ENCODE data around the gene FBXO24. TPM values are rescaled to one million over a fixed set of nuclear protein-coding genes. Genes with fewer than 3 reads are reported as not detected.

Gene FBXO24
- total RNA-seq, 1 experiment from 2014 or later = 0.66 TPM

DNA sequence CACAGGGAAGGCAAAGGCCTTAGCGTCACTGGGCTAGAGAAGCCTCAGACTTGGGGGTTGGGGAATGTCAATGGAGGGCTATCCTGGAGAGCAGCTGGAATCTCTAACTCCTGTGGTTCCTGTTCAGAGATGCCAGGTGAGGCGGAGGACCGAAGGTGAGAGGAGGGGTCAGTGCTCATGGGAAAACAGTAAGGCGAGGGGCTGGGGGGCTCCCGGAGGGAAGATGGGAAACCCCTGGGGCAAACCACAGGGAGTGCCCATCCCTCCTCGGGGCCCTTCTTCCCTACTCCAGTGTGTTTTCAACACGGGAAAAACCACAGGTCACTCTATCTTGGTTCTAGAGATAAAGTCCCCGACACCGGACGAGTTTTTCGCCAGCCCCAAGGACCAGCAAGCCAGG, 3.5 kb upstream of the FBXO24 start:
- TF ChIP-seq, protein P1, sequence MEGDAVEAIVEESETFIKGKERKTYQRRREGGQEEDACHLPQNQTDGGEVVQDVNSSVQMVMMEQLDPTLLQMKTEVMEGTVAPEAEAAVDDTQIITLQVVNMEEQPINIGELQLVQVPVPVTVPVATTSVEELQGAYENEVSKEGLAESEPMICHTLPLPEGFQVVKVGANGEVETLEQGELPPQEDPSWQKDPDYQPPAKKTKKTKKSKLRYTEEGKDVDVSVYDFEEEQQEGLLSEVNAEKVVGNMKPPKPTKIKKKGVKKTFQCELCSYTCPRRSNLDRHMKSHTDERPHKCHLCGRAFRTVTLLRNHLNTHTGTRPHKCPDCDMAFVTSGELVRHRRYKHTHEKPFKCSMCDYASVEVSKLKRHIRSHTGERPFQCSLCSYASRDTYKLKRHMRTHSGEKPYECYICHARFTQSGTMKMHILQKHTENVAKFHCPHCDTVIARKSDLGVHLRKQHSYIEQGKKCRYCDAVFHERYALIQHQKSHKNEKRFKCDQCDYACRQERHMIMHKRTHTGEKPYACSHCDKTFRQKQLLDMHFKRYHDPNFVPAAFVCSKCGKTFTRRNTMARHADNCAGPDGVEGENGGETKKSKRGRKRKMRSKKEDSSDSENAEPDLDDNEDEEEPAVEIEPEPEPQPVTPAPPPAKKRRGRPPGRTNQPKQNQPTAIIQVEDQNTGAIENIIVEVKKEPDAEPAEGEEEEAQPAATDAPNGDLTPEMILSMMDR (IDR thresholded peaks at IDR 0.05; ENCODE audit: unreplicated experiment) = no peak
- no peak for DNase-seq
- intact Hi-C loops (cut with micrococcal nuclease; ENCODE audit: unreplicated experiment) = no loop called here
- no peak overlapping the region for H3K27ac Mint-ChIP-seq (ENCODE audit: unreplicated experiment)
- no TSS peak for BruUV-seq (replicated peaks)
- H3K27me3 Mint-ChIP-seq (ENCODE audit: unreplicated experiment) = no peaks in the 10 kb centered on the region
- no peaks in the 10 kb centered on the region for H3K9me3 Mint-ChIP-seq (ENCODE audit: low read depth, unreplicated experiment)
- H3K4me1 Mint-ChIP-seq (ENCODE audit: low read depth, unreplicated experiment) = peaks cover 14% of the 10 kb centered on the region
- no peak overlapping the region for H3K4me3 Mint-ChIP-seq (ENCODE audit: low read depth, unreplicated experiment)
- peaks cover 25% of the 10 kb centered on the region for H3K36me3 Mint-ChIP-seq (ENCODE audit: insufficient read depth, unreplicated experiment)
- CTCF ChIA-PET = no interaction called here

DNA sequence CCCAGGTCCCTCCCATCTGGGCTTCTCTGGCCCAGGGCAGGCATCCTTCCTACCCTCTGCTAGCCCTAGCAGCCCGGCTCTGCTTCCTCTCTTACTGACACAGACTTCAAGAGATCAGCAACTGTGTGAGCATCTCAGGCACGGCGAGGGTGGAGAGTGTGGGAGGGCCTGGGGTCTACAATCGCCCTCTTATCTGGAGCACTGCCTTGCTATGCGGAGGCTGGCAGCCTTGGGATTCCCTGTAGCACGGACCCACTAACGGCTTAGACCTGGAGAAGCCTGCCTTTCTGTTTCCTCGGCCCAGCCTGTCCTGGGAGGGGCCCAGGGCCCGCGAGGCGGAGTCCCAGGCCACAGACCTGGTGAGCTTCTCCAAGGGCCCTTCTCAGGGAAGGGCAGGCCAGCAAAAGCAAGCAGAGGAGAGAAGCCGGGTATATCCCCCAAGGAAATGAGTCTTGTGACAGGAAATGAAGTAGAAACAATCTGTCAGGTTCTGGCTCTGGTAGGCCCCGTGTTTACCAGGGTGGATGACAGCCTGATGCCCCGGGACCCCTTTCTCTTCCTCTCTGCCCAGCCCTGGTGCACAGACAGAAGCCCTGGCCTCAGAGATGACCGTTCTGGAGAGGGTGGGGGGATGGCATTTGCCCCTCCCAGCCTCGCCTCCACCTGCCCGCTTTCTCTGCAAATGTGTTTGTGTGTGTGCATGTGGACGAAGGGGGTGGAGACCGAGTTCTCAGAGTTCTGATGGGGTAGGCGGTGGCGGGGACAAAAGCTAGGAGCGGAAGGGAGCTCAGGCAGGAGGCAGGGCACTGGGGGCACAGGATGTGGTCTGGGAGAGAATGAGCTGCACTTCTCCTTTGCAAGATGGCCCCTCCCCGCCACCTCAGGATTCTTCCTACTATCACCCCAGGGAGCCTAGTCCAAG, 2.7 kb upstream of the FBXO24 start:
- CTCF ChIA-PET = no interaction called here
- H3K27ac Mint-ChIP-seq (ENCODE audit: unreplicated experiment) = no peak overlapping the region
- H3K9me3 Mint-ChIP-seq (ENCODE audit: low read depth, unreplicated experiment) = no peaks in the 10 kb centered on the region
- no peak for DNase-seq
- H3K36me3 Mint-ChIP-seq (ENCODE audit: insufficient read depth, unreplicated experiment) = peaks cover 25% of the 10 kb centered on the region
- TF ChIP-seq, protein P1 (IDR thresholded peaks at IDR 0.05; ENCODE audit: unreplicated experiment) = no peak
- BruUV-seq (replicated peaks) = no TSS peak
- intact Hi-C loops (cut with micrococcal nuclease; ENCODE audit: unreplicated experiment) = no loop called here
- no peaks in the 10 kb centered on the region for H3K27me3 Mint-ChIP-seq (ENCODE audit: unreplicated experiment)
- peaks cover 14% of the 10 kb centered on the region for H3K4me1 Mint-ChIP-seq (ENCODE audit: low read depth, unreplicated experiment)
- peak overlapping the region; percentile 91 for H3K4me3 Mint-ChIP-seq (ENCODE audit: low read depth, unreplicated experiment)

DNA sequence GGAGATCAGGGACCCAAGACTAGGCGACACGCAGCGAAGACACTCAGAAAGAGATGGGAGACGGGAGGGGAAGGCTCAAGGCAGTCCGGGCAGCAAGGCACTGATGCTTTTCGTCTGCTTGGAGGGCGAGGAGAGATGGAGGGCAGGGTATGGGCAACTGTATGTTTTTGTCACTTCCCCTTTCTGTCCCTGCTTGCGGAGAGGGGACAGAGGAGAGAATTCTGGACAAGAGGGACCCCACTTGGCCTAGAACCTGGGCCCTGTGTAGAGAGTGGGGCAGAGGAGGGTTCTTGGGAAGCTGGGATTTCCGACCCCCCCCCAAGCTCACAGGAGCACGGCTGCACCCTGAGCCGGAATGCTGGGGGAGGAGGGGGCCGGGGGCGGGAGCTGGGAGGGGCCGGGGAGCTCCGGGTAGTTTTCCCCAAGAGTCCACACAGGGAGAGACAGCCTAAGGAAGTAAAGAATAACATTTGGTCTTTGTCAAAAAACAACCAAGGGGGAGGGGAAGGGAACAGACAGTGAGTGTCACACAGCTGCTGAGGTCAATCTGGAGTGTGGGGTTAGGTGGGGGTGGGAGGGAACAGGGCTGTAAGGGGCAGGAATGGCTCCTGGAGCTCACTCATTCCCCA, 2.0 kb upstream of the FBXO24 start:
- Mint-ChIP-seq H3K27ac (ENCODE audit: unreplicated experiment) (no peak overlapping the region), H3K4me1 (ENCODE audit: low read depth, unreplicated experiment) (peaks cover 14% of the 10 kb centered on the region), H3K27me3 (ENCODE audit: unreplicated experiment) (no peaks in the 10 kb centered on the region), H3K9me3 (ENCODE audit: low read depth, unreplicated experiment) (no peaks in the 10 kb centered on the region), H3K4me3 (ENCODE audit: low read depth, unreplicated experiment) (peak overlapping the region; percentile 91), H3K36me3 (ENCODE audit: insufficient read depth, unreplicated experiment) (peaks cover 25% of the 10 kb centered on the region)
- TF ChIP-seq, protein P1 (IDR thresholded peaks at IDR 0.05; ENCODE audit: unreplicated experiment) = no peak
- intact Hi-C loops (cut with micrococcal nuclease; ENCODE audit: unreplicated experiment) = no loop called here
- no peak for DNase-seq
- no TSS peak for BruUV-seq (replicated peaks)
- CTCF ChIA-PET = interaction anchor here (0.6 to 0.7 kb wide), 2 partner anchors 64 to 154 kb away, joined by 3 to 5 read pairs; no protein-coding TSS in a partner anchor

DNA sequence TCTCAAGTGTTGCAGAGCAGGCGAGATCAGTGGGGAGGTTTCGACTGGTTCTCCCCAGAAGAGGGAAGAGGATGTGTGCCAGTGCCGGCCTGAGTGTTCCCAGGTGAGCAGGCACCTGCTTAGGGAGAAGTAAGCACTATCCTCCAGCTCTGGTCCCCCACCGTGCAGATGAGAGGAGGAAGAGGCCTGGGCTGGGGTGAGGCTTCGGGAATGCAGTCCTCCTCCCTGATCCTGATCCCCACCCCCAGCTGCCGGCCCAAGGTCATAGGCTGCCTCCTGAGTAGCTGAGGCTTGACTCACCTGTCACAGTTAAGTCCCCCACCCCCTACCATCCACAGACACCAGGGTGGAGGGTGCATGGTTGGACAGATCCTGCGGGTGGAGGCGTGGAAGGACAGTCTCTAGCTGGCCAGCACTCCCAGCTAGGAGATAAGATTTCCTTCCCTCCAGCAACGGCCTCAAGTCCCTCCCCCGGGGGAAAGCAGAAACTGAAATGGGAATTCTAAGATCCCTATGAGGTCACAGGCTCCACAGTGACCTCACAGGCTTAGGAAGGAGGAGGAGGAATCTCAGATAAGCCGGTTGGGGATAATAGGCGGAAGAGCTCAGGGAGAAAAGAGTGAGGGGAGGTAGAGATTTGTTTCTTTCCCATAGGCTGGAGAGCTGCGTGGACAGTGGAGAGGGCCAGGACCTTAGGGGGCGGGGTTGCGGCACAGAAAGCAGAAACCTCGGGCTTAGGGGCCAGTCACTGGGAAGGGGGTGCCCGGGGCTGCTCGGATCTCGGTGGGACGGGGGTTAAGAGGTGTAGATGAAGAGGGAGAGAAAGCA, 1.2 kb upstream of the FBXO24 start:
- BruUV-seq (replicated peaks) = TSS peak; percentile 50
- intact Hi-C loops (cut with micrococcal nuclease; ENCODE audit: unreplicated experiment) = no loop called here
- peak; percentile 24 for DNase-seq
- H3K4me1 Mint-ChIP-seq (ENCODE audit: low read depth, unreplicated experiment) = peaks cover 14% of the 10 kb centered on the region
- peak overlapping the region; percentile 91 for H3K4me3 Mint-ChIP-seq (ENCODE audit: low read depth, unreplicated experiment)
- H3K36me3 Mint-ChIP-seq (ENCODE audit: insufficient read depth, unreplicated experiment) = peaks cover 25% of the 10 kb centered on the region
- peaks cover 3% of the 10 kb centered on the region for H3K27me3 Mint-ChIP-seq (ENCODE audit: unreplicated experiment)
- TF ChIP-seq, protein P1 (IDR thresholded peaks at IDR 0.05; ENCODE audit: unreplicated experiment) = no peak
- no peaks in the 10 kb centered on the region for H3K9me3 Mint-ChIP-seq (ENCODE audit: low read depth, unreplicated experiment)
- CTCF ChIA-PET = interaction anchor here (0.7 kb wide), 1 partner anchor 155 kb away, joined by 3 read pairs; no protein-coding TSS in a partner anchor
- peak overlapping the region; percentile 96 for H3K27ac Mint-ChIP-seq (ENCODE audit: unreplicated experiment)

Data from Calu3 (cell line).